HL-60 (cell line): Measurements from ENCODE around the gene PALM3.

Experiments
- DNase-seq, 2 experiments: peaks; one replicate each; pipeline ENCODE4 v3.0.0-alpha.2; 2010 to 2020; ENCODE audit warnings: low read depth in 1 of 2, low spot score in 1 of 2
- H3K27ac ChIP-seq: fragments of 250-450 bp; sonication (Bioruptor Pico); replicated peaks from 2 replicates; pipeline ENCODE4 v1.5.1; 2020; ENCODE audit warnings: mild to moderate bottlenecking, moderate library complexity
- H3K27me3 ChIP-seq: fragments of 250-450 bp; sonication (Bioruptor Pico); 2 replicates; pipeline ENCODE4 v1.5.1; 2021; ENCODE audit warnings: mild to moderate bottlenecking, moderate library complexity; ENCODE audit not compliant: insufficient read depth, poor library complexity, severe bottlenecking
- H3K4me3 ChIP-seq: replicated peaks from 2 replicates; pipeline ENCODE4 v1.5.1; 2011; ENCODE audit warnings: mild to moderate bottlenecking, control low read depth, low read length; ENCODE audit not compliant: insufficient read depth
- CTCF ChIP-seq: IDR thresholded peaks from one replicate; pipeline ENCODE4 v1.5.1; 2011; ENCODE audit warnings: low read length, control low read depth, inconsistent platforms; ENCODE audit not compliant: insufficient read depth
- GABPA ChIP-seq: IDR thresholded peaks from 2 replicates; pipeline ENCODE4 v1.6.1; 2012; ENCODE audit warnings: low read depth
- POLR2AphosphoS5 ChIP-seq: IDR thresholded peaks from 2 replicates; pipeline ENCODE4 v1.6.1; 2012; ENCODE audit warnings: low read depth
- REST ChIP-seq: IDR thresholded peaks from 2 replicates; pipeline ENCODE4 v1.6.1; 2012; ENCODE audit warnings: low read depth; ENCODE audit not compliant: insufficient replicate concordance
- SPI1 ChIP-seq: IDR thresholded peaks from 2 replicates; pipeline ENCODE4 v1.6.1; 2012; ENCODE audit warnings: low read depth, mild to moderate bottlenecking, borderline replicate concordance

Gene PALM3

GRCh38 chr19:14102756-14103155 lies 40.9 kb upstream of the PALM3 start:
- no peak for TF ChIP-seq CTCF
- no peak for TF ChIP-seq GABPA
- TF ChIP-seq SPI1 = no peak
- TF ChIP-seq REST = no peak
- no peak for TF ChIP-seq POLR2AphosphoS5
- H3K27ac ChIP-seq = no peak overlapping the region

GRCh38 chr19:14102102-14102696 lies 40.3 kb upstream of the PALM3 start:
- H3K27ac ChIP-seq = no peak overlapping the region
- no peak overlapping the region for H3K4me3 ChIP-seq
- no peaks in the 10 kb centered on the region for H3K27me3 ChIP-seq
- DNase-seq = no peak
- TF ChIP-seq SPI1 (no peak), POLR2AphosphoS5 (no peak), GABPA (no peak), CTCF (no peak), REST (no peak)

More at GRCh38 chr19:14102756-14103155, 40.9 kb upstream of the PALM3 start:
- Histone ChIP-seq H3K27me3 (no peaks in the 10 kb centered on the region), H3K4me3 (no peak overlapping the region)
- no peak for DNase-seq

- Histone ChIP-seq H3K27me3 (no peaks in the 10 kb centered on the region), H3K27ac (no peak overlapping the region), H3K4me3 (no peak overlapping the region)
- DNase-seq = no peak
- TF ChIP-seq CTCF (no peak), SPI1 (no peak), REST (no peak), GABPA (no peak), POLR2AphosphoS5 (no peak)
These were observed 39.2 kb upstream of the PALM3 start for GRCh38 chr19:14101003-14101545.
